Astrocyte (in vitro differentiated cells and primary cell): Measurements from ENCODE around the gene DLGAP4. TPM values are rescaled to one million over a fixed set of nuclear protein-coding genes. Genes with fewer than 3 reads are reported as not detected.

Source experiments
- DNase-seq: peaks from one replicate; pipeline ENCODE4 v3.0.0-alpha.2; 2010; ENCODE audit warnings: low read depth
- FAIRE-seq: peaks from 2 replicates; lab custom pipeline; 2011; peaks lifted over from hg19 to GRCh38; lab: Jason Lieb, UNC
- H2AFZ ChIP-seq: 2 replicates; pipeline ENCODE4 v1.6.0; 2012; ENCODE audit warnings: low read depth, low read length, inconsistent platforms
- H3K27ac ChIP-seq: 2 replicates; pipeline ENCODE4 v1.5.1; 2011; ENCODE audit warnings: low read depth, low read length, inconsistent platforms
- H3K27me3 ChIP-seq: 2 replicates; pipeline ENCODE4 v1.6.0; 2011; ENCODE audit warnings: low read length, inconsistent platforms; ENCODE audit not compliant: insufficient read depth
- H3K36me3 ChIP-seq: 2 replicates; pipeline ENCODE4 v1.5.1; 2011; ENCODE audit warnings: low read length, inconsistent platforms; ENCODE audit not compliant: insufficient read depth
- H3K4me1 ChIP-seq: 2 replicates; pipeline ENCODE4 v1.5.1; 2011; ENCODE audit warnings: low read length, inconsistent platforms; ENCODE audit not compliant: insufficient read depth
- H3K4me2 ChIP-seq: 2 replicates; pipeline ENCODE4 v1.6.0; 2012; ENCODE audit warnings: low read length, inconsistent platforms
- H3K4me3 ChIP-seq: 2 replicates; pipeline ENCODE4 v1.5.1; 2011; ENCODE audit warnings: low read depth, mild to moderate bottlenecking, low read length, inconsistent platforms; ENCODE audit not compliant: insufficient read depth
- H3K79me2 ChIP-seq: 2 replicates; pipeline ENCODE4 v1.6.0; 2012; ENCODE audit warnings: mild to moderate bottlenecking, low read length, inconsistent platforms; ENCODE audit not compliant: insufficient read depth
- H3K9ac ChIP-seq: 2 replicates; pipeline ENCODE4 v1.6.0; 2012; ENCODE audit warnings: mild to moderate bottlenecking, low read length, inconsistent platforms
- H3K9me3 ChIP-seq: 2 replicates; pipeline ENCODE4 v1.5.1; 2012; ENCODE audit warnings: low read depth, mild to moderate bottlenecking, low read length, inconsistent platforms; ENCODE audit not compliant: insufficient read depth
- H4K20me1 ChIP-seq: 2 replicates; pipeline ENCODE4 v1.6.0; 2012; ENCODE audit warnings: low read length, inconsistent platforms; ENCODE audit not compliant: insufficient read depth
- H3K27ac Mint-ChIP-seq: one replicate; pipeline ENCODE4 v1.8.0; 2021; ENCODE audit warnings: mild to moderate bottlenecking, mixed read lengths; ENCODE audit not compliant: unreplicated experiment
- H3K27me3 Mint-ChIP-seq: one replicate; pipeline ENCODE4 v1.8.0; 2021; ENCODE audit warnings: low read depth, mixed read lengths; ENCODE audit not compliant: unreplicated experiment
- H3K36me3 Mint-ChIP-seq: one replicate; pipeline ENCODE4 v1.8.0; 2021; ENCODE audit warnings: low read depth, mixed read lengths; ENCODE audit not compliant: unreplicated experiment
- H3K4me1 Mint-ChIP-seq: one replicate; pipeline ENCODE4 v1.8.0; 2021; ENCODE audit warnings: low read depth, mixed read lengths; ENCODE audit not compliant: unreplicated experiment
- H3K4me3 Mint-ChIP-seq: one replicate; pipeline ENCODE4 v1.8.0; 2021; ENCODE audit warnings: mild to moderate bottlenecking, moderate library complexity, mixed read lengths; ENCODE audit not compliant: unreplicated experiment
- H3K9me3 Mint-ChIP-seq: one replicate; pipeline ENCODE4 v1.8.0; 2021; ENCODE audit warnings: mild to moderate bottlenecking, mixed read lengths; ENCODE audit not compliant: unreplicated experiment
- EZH2 ChIP-seq: IDR thresholded peaks from 2 replicates; pipeline ENCODE4 v1.6.1; 2012; ENCODE audit warnings: mild to moderate bottlenecking, low read length, inconsistent platforms; ENCODE audit not compliant: insufficient read depth
- total RNA-seq: library from RNA; stranded (reverse); gene quantifications from 2 replicates; pipeline ENCODE4 v1.2.1, GENCODE V29; 2021
- TF ChIP-seq, protein P1 (sequence below): IDR thresholded peaks from 2 replicates; pipeline ENCODE4 v1.5.1; 2011; ENCODE audit warnings: low read depth, mild to moderate bottlenecking, inconsistent platforms, low read length, moderate library complexity; ENCODE audit not compliant: insufficient read depth

DLGAP4 gene
- total RNA-seq, 1 donor from 2014 or later, result 135 TPM

GRCh38 chr20:36441027-36441414, 134.9 kb downstream of the DLGAP4 start:
- FAIRE-seq (no peak), DNase-seq (no peak)
- no peak overlapping the region for H3K27ac ChIP-seq
- no peak overlapping the region for H3K9ac ChIP-seq
- no peaks in the 10 kb centered on the region for H3K36me3 ChIP-seq
- no peaks in the 10 kb centered on the region for H3K4me1 Mint-ChIP-seq
- H3K4me1 ChIP-seq, result no peaks in the 10 kb centered on the region
- H3K4me2 ChIP-seq, result no peak overlapping the region
- peaks cover 33% of the 10 kb centered on the region for H3K27me3 Mint-ChIP-seq
- H2AFZ ChIP-seq, result no peak overlapping the region
- no peaks in the 10 kb centered on the region for H3K9me3 ChIP-seq
- no peaks in the 10 kb centered on the region for H4K20me1 ChIP-seq
- no peaks in the 10 kb centered on the region for H3K79me2 ChIP-seq
- H3K27ac Mint-ChIP-seq, result peak overlapping the region; percentile 9
- H3K9me3 Mint-ChIP-seq, result no peaks in the 10 kb centered on the region
- no peak for TF ChIP-seq EZH2
- TF ChIP-seq, protein P1, sequence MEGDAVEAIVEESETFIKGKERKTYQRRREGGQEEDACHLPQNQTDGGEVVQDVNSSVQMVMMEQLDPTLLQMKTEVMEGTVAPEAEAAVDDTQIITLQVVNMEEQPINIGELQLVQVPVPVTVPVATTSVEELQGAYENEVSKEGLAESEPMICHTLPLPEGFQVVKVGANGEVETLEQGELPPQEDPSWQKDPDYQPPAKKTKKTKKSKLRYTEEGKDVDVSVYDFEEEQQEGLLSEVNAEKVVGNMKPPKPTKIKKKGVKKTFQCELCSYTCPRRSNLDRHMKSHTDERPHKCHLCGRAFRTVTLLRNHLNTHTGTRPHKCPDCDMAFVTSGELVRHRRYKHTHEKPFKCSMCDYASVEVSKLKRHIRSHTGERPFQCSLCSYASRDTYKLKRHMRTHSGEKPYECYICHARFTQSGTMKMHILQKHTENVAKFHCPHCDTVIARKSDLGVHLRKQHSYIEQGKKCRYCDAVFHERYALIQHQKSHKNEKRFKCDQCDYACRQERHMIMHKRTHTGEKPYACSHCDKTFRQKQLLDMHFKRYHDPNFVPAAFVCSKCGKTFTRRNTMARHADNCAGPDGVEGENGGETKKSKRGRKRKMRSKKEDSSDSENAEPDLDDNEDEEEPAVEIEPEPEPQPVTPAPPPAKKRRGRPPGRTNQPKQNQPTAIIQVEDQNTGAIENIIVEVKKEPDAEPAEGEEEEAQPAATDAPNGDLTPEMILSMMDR, result no peak
- H3K4me3 ChIP-seq, result no peak overlapping the region
- H3K36me3 Mint-ChIP-seq, result no peaks in the 10 kb centered on the region
- no peak overlapping the region for H3K4me3 Mint-ChIP-seq
- H3K27me3 ChIP-seq, result peaks cover 8% of the 10 kb centered on the region

DNA sequence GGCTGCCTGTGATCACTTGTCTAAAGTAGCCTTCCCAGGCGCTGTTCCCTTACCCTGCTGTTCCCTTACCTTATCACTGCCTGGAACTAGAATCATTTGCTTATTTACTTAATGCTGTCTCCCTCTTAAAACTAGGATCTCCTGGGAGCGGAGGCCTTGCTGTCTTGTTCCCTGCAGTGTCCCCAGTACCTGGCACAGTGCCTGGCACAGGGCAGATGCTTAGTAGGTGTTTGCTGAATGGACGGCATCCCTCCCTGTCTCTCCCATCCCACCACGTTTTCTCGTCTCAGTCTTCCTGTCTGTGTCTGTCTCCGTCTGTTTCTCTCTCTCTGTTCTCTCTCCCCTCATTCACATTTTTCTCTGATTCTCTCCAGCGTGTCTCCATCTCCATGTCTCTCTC, 135.3 kb downstream of the DLGAP4 start:
- no peak overlapping the region for H3K4me2 ChIP-seq
- H3K4me1 Mint-ChIP-seq, result no peaks in the 10 kb centered on the region
- H3K27me3 Mint-ChIP-seq, result peaks cover 36% of the 10 kb centered on the region
- no peaks in the 10 kb centered on the region for H4K20me1 ChIP-seq
- no peak overlapping the region for H3K4me3 ChIP-seq
- H3K9me3 Mint-ChIP-seq, result no peaks in the 10 kb centered on the region
- H3K27ac ChIP-seq, result no peak overlapping the region
- H3K9ac ChIP-seq, result no peak overlapping the region
- no peak overlapping the region for H2AFZ ChIP-seq
- FAIRE-seq (no peak), DNase-seq (no peak)
- no peaks in the 10 kb centered on the region for H3K36me3 Mint-ChIP-seq
- H3K36me3 ChIP-seq, result no peaks in the 10 kb centered on the region
- H3K79me2 ChIP-seq, result no peaks in the 10 kb centered on the region
- H3K4me1 ChIP-seq, result no peaks in the 10 kb centered on the region
- no peak for TF ChIP-seq EZH2
- TF ChIP-seq, protein P1, result no peak
- H3K9me3 ChIP-seq, result no peaks in the 10 kb centered on the region
- H3K27ac Mint-ChIP-seq, result no peak overlapping the region
- no peak overlapping the region for H3K4me3 Mint-ChIP-seq
- peaks cover 8% of the 10 kb centered on the region for H3K27me3 ChIP-seq

GRCh38 chr20:36445847-36446246, 139.7 kb downstream of the DLGAP4 start:
- no peaks in the 10 kb centered on the region for H3K36me3 ChIP-seq
- Mint-ChIP-seq H3K27me3 (peaks cover 38% of the 10 kb centered on the region), H3K36me3 (no peaks in the 10 kb centered on the region), H3K9me3 (no peaks in the 10 kb centered on the region), H3K4me3 (no peak overlapping the region), H3K27ac (no peak overlapping the region), H3K4me1 (no peaks in the 10 kb centered on the region)
- no peak overlapping the region for H2AFZ ChIP-seq
- TF ChIP-seq EZH2, result no peak
- TF ChIP-seq, protein P1, result no peak
- H3K4me2 ChIP-seq, result no peak overlapping the region
- no peaks in the 10 kb centered on the region for H3K4me1 ChIP-seq
- H3K27me3 ChIP-seq, result no peaks in the 10 kb centered on the region
- no peak overlapping the region for H3K27ac ChIP-seq
- H3K79me2 ChIP-seq, result no peaks in the 10 kb centered on the region
- no peak overlapping the region for H3K9ac ChIP-seq
- no peaks in the 10 kb centered on the region for H4K20me1 ChIP-seq
- no peak for DNase-seq
- H3K4me3 ChIP-seq, result no peak overlapping the region
- H3K9me3 ChIP-seq, result no peaks in the 10 kb centered on the region
- FAIRE-seq, result no peak
